Astrocyte (in vitro differentiated cells and primary cell): Measurements from ENCODE around the gene MPZL1. TPM values are rescaled to one million over a fixed set of nuclear protein-coding genes. Genes with fewer than 3 reads are reported as not detected.

Source experiments
- DNase-seq: peaks from one replicate; pipeline ENCODE4 v3.0.0-alpha.2; 2010; ENCODE audit warnings: low read depth
- FAIRE-seq: peaks from 2 replicates; lab custom pipeline; 2011; peaks lifted over from hg19 to GRCh38; lab: Jason Lieb, UNC
- H2AFZ ChIP-seq: 2 replicates; pipeline ENCODE4 v1.6.0; 2012; ENCODE audit warnings: low read depth, low read length, inconsistent platforms
- H3K27ac ChIP-seq: 2 replicates; pipeline ENCODE4 v1.5.1; 2011; ENCODE audit warnings: low read depth, low read length, inconsistent platforms
- H3K27me3 ChIP-seq: 2 replicates; pipeline ENCODE4 v1.6.0; 2011; ENCODE audit warnings: low read length, inconsistent platforms; ENCODE audit not compliant: insufficient read depth
- H3K36me3 ChIP-seq: 2 replicates; pipeline ENCODE4 v1.5.1; 2011; ENCODE audit warnings: low read length, inconsistent platforms; ENCODE audit not compliant: insufficient read depth
- H3K4me1 ChIP-seq: 2 replicates; pipeline ENCODE4 v1.5.1; 2011; ENCODE audit warnings: low read length, inconsistent platforms; ENCODE audit not compliant: insufficient read depth
- H3K4me2 ChIP-seq: 2 replicates; pipeline ENCODE4 v1.6.0; 2012; ENCODE audit warnings: low read length, inconsistent platforms
- H3K4me3 ChIP-seq: 2 replicates; pipeline ENCODE4 v1.5.1; 2011; ENCODE audit warnings: low read depth, mild to moderate bottlenecking, low read length, inconsistent platforms; ENCODE audit not compliant: insufficient read depth
- H3K79me2 ChIP-seq: 2 replicates; pipeline ENCODE4 v1.6.0; 2012; ENCODE audit warnings: mild to moderate bottlenecking, low read length, inconsistent platforms; ENCODE audit not compliant: insufficient read depth
- H3K9ac ChIP-seq: 2 replicates; pipeline ENCODE4 v1.6.0; 2012; ENCODE audit warnings: mild to moderate bottlenecking, low read length, inconsistent platforms
- H3K9me3 ChIP-seq: 2 replicates; pipeline ENCODE4 v1.5.1; 2012; ENCODE audit warnings: low read depth, mild to moderate bottlenecking, low read length, inconsistent platforms; ENCODE audit not compliant: insufficient read depth
- H4K20me1 ChIP-seq: 2 replicates; pipeline ENCODE4 v1.6.0; 2012; ENCODE audit warnings: low read length, inconsistent platforms; ENCODE audit not compliant: insufficient read depth
- H3K27ac Mint-ChIP-seq: one replicate; pipeline ENCODE4 v1.8.0; 2021; ENCODE audit warnings: mild to moderate bottlenecking, mixed read lengths; ENCODE audit not compliant: unreplicated experiment
- H3K27me3 Mint-ChIP-seq: one replicate; pipeline ENCODE4 v1.8.0; 2021; ENCODE audit warnings: low read depth, mixed read lengths; ENCODE audit not compliant: unreplicated experiment
- H3K36me3 Mint-ChIP-seq: one replicate; pipeline ENCODE4 v1.8.0; 2021; ENCODE audit warnings: low read depth, mixed read lengths; ENCODE audit not compliant: unreplicated experiment
- H3K4me1 Mint-ChIP-seq: one replicate; pipeline ENCODE4 v1.8.0; 2021; ENCODE audit warnings: low read depth, mixed read lengths; ENCODE audit not compliant: unreplicated experiment
- H3K4me3 Mint-ChIP-seq: one replicate; pipeline ENCODE4 v1.8.0; 2021; ENCODE audit warnings: mild to moderate bottlenecking, moderate library complexity, mixed read lengths; ENCODE audit not compliant: unreplicated experiment
- H3K9me3 Mint-ChIP-seq: one replicate; pipeline ENCODE4 v1.8.0; 2021; ENCODE audit warnings: mild to moderate bottlenecking, mixed read lengths; ENCODE audit not compliant: unreplicated experiment
- EZH2 ChIP-seq: IDR thresholded peaks from 2 replicates; pipeline ENCODE4 v1.6.1; 2012; ENCODE audit warnings: mild to moderate bottlenecking, low read length, inconsistent platforms; ENCODE audit not compliant: insufficient read depth
- total RNA-seq: library from RNA; stranded (reverse); gene quantifications from 2 replicates; pipeline ENCODE4 v1.2.1, GENCODE V29; 2021
- TF ChIP-seq, protein P1 (sequence below): IDR thresholded peaks from 2 replicates; pipeline ENCODE4 v1.5.1; 2011; ENCODE audit warnings: low read depth, mild to moderate bottlenecking, inconsistent platforms, low read length, moderate library complexity; ENCODE audit not compliant: insufficient read depth

MPZL1 gene
- total RNA-seq, 1 donor from 2014 or later, result 240 TPM

DNA sequence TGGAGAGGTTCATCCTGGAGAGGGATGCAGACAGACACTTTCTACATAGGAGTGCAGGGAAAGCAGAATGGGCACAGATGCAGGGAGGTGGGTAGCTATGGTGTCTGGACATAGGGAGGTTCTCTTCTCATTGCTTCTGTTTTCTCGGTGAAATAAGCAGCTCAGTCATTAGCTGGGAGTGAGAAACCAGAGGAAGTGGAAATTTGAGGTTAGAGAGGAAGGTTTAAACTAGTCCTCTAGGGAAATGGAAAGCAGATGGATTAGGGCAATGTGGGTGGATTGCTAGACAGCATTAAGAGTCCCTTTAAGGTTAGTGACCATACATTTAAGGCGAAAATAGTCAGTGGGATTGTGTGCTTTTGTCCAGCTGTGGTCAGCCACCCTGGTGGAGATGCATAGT lies 39.6 kb downstream of the MPZL1 start:
- Mint-ChIP-seq H3K36me3 (peaks cover 8% of the 10 kb centered on the region), H3K27ac (peak overlapping the region; percentile 54), H3K4me3 (no peak overlapping the region), H3K27me3 (no peaks in the 10 kb centered on the region), H3K4me1 (peaks cover 40% of the 10 kb centered on the region), H3K9me3 (no peaks in the 10 kb centered on the region)
- no peak for DNase-seq
- Histone ChIP-seq H3K27ac (no peak overlapping the region), H3K4me2 (no peak overlapping the region), H4K20me1 (peaks cover 84% of the 10 kb centered on the region), H3K36me3 (peaks cover 3% of the 10 kb centered on the region), H3K9me3 (no peaks in the 10 kb centered on the region), H3K4me1 (no peaks in the 10 kb centered on the region), H3K4me3 (no peak overlapping the region), H3K27me3 (no peaks in the 10 kb centered on the region), H3K9ac (no peak overlapping the region), H3K79me2 (peaks cover 78% of the 10 kb centered on the region), H2AFZ (no peak overlapping the region)
- TF ChIP-seq, protein P1, sequence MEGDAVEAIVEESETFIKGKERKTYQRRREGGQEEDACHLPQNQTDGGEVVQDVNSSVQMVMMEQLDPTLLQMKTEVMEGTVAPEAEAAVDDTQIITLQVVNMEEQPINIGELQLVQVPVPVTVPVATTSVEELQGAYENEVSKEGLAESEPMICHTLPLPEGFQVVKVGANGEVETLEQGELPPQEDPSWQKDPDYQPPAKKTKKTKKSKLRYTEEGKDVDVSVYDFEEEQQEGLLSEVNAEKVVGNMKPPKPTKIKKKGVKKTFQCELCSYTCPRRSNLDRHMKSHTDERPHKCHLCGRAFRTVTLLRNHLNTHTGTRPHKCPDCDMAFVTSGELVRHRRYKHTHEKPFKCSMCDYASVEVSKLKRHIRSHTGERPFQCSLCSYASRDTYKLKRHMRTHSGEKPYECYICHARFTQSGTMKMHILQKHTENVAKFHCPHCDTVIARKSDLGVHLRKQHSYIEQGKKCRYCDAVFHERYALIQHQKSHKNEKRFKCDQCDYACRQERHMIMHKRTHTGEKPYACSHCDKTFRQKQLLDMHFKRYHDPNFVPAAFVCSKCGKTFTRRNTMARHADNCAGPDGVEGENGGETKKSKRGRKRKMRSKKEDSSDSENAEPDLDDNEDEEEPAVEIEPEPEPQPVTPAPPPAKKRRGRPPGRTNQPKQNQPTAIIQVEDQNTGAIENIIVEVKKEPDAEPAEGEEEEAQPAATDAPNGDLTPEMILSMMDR, result no peak
- TF ChIP-seq EZH2, result no peak
- no peak for FAIRE-seq

DNA sequence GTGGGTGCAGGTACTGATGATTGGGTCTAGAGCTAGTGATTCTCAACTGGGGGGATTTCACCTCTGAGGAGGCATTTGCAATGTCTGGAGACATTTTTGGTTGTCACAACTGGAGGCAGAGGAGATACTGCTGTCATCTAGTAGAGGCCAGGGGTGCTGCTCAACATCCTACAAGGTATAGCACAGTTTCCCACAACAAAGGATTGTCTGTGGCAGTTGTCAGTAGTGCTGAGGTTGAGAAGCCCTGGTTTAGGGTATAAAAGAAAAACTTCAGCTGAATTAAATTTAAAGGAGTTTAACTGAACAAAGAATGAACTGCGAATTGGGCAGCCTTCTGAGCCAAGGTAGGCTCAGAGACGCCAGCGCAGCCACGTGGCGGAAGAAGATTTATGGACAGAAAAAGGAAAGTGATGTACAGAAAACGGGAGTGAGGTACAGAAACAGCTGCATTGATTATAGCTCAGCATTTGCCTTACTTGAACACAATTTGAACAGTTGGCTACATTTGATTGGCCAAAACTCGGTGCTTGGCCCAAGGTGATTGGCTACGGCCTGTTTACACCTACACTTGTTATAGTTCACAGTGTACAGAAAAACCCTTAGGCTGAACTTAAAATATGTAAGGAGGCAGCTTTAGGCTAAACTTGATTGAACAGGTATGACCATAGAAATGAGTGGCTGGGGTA lies 40.4 kb downstream of the MPZL1 start:
- Mint-ChIP-seq H3K4me1 (peaks cover 36% of the 10 kb centered on the region), H3K36me3 (peaks cover 8% of the 10 kb centered on the region), H3K4me3 (no peak overlapping the region), H3K27me3 (no peaks in the 10 kb centered on the region), H3K27ac (no peak overlapping the region), H3K9me3 (no peaks in the 10 kb centered on the region)
- Histone ChIP-seq H3K4me1 (no peaks in the 10 kb centered on the region), H3K9me3 (no peaks in the 10 kb centered on the region), H3K79me2 (peaks cover 71% of the 10 kb centered on the region), H3K4me3 (no peak overlapping the region), H2AFZ (no peak overlapping the region), H3K36me3 (peaks cover 3% of the 10 kb centered on the region), H3K4me2 (no peak overlapping the region), H3K9ac (no peak overlapping the region), H3K27me3 (no peaks in the 10 kb centered on the region), H3K27ac (no peak overlapping the region), H4K20me1 (peaks cover 81% of the 10 kb centered on the region)
- FAIRE-seq (no peak), DNase-seq (no peak)
- TF ChIP-seq EZH2, result no peak
- TF ChIP-seq, protein P1, result no peak

DNA sequence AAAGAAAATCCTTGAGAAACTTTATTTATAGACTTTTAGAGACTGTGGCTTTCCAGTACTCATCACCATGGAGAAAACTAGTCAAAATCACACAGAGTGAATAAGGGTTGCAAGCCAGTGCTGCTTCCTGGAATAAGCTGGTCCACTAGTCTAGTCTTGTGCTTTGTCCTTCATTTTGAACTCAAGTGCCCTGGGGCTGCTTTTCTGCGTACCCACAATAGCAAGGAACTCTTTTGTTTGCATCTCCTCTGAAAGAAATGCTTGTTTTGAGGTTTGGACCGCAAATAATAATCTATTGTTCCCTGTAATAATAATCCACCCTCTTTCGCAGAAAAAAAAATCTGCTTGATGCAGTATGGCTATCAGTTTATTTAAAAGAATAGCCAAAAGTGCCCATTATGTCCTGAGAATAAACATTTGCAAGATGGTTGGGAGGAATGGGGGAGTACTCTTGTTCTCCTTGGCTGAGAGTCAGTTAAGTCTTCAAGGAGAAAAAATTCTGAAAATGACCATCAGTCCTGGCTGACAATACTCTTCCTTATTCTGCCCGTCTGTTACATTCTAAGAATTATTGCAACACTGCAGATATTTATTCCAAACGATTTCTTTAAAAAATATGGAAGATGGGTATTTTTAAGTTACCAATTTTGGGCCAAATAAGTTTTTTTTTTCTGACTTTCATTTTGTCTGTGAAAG lies 41.9 kb downstream of the MPZL1 start:
- H3K9me3 ChIP-seq, result no peaks in the 10 kb centered on the region
- no peak overlapping the region for H3K27ac Mint-ChIP-seq
- H4K20me1 ChIP-seq, result peaks cover 82% of the 10 kb centered on the region
- H3K4me1 Mint-ChIP-seq, result peaks cover 29% of the 10 kb centered on the region
- H3K27me3 Mint-ChIP-seq, result no peaks in the 10 kb centered on the region
- no peak for TF ChIP-seq EZH2
- TF ChIP-seq, protein P1, result no peak
- peaks cover 57% of the 10 kb centered on the region for H3K79me2 ChIP-seq
- H3K27me3 ChIP-seq, result no peaks in the 10 kb centered on the region
- H3K9me3 Mint-ChIP-seq, result no peaks in the 10 kb centered on the region
- no peak overlapping the region for H3K27ac ChIP-seq
- peaks cover 11% of the 10 kb centered on the region for H3K36me3 ChIP-seq
- FAIRE-seq, result no peak
- no peak overlapping the region for H3K9ac ChIP-seq
- H2AFZ ChIP-seq, result no peak overlapping the region
- peaks cover 12% of the 10 kb centered on the region for H3K36me3 Mint-ChIP-seq
- no peaks in the 10 kb centered on the region for H3K4me1 ChIP-seq
- DNase-seq, result peak; percentile 22
- no peak overlapping the region for H3K4me3 ChIP-seq
- no peak overlapping the region for H3K4me2 ChIP-seq
- H3K4me3 Mint-ChIP-seq, result no peak overlapping the region
